Right lobe of liver (tissue), 6 donors: ENCODE data around the gene COQ8B. TPM values are rescaled to one million over a fixed set of nuclear protein-coding genes. Genes with fewer than 3 reads are reported as not detected.

Source experiments
- ATAC-seq, 4 donors: fragments of 200-7000 bp; cut with Tn5 transposase; one replicate each; pipeline ENCODE4 v1.9.1; 2020; ENCODE audit warnings: mild to moderate bottlenecking in 4 of 4, moderate library complexity in 4 of 4
- DNase-seq, 3 donors: peaks; one replicate each; pipeline ENCODE4 v3.0.0-alpha.2; 2020
- H3K27ac ChIP-seq, 3 donors: fragments of 200-600 bp; one replicate each; pipeline ENCODE4 v1.8.0; 2022
- H3K27me3 ChIP-seq, 2 donors: fragments of 200-600 bp; one replicate each; pipeline ENCODE4 v1.8.0; 2022
- H3K36me3 ChIP-seq, 4 donors: fragments of 200-600 bp; sonication (generic) in 1 of 4; one replicate each; pipeline versions ENCODE4 v1.5.1 to v1.8.0; 2017 to 2022; ENCODE audit warnings: control low read depth in 1 of 4
- H3K4me1 ChIP-seq, 4 donors: fragments of 200-600 bp; sonication (generic) in 1 of 4; one replicate each; pipeline versions ENCODE4 v1.5.1 to v1.8.0; 2017 to 2022; ENCODE audit warnings: control low read depth in 1 of 4
- H3K4me3 ChIP-seq, 3 donors: fragments of 200-600 bp; one replicate each; pipeline ENCODE4 v1.8.0; 2022
- H3K9me3 ChIP-seq, 4 donors: fragments of 200-600 bp; sonication (generic) in 1 of 4; one replicate each; pipeline versions ENCODE4 v1.5.1 to v1.8.0; 2017 to 2022; ENCODE audit warnings: control low read depth in 1 of 4
- POLR2A ChIP-seq: fragments of 450-650 bp; IDR thresholded peaks from one replicate; pipeline ENCODE4 v1.6.1; 2017; ENCODE audit warnings: antibody characterized with exemption, mild to moderate bottlenecking
- WGBS: methylation state at CpG from one replicate; pipeline ENCODE4 v1.1.6; 2018; ENCODE audit warnings: low coverage, low lambda C conversion rate; ENCODE audit not compliant: insufficient coverage; ENCODE audit errors: missing lambda C conversion rate; 5-methylcytosine and 5-hydroxymethylcytosine counted together
- intact Hi-C, 2 donors: fragments of 100-400 bp; cut with DNase I; formaldehyde crosslinking; loops; one replicate each; pipeline versions ENCODE4 v1.11.2 to v1.14.1; 2022
- total RNA-seq, 6 experiments: library from RNA; depleted of rRNA in 2 of 6; stranded (reverse); fragments of >200 nt in 2 of 6; fragmentation: NEBNext Ultra II Directional in 3 of 6; extraction: Animal tissue kit (Norgen Biotek cat#: 25700) in 3 of 6; gene quantifications; one replicate each; pipeline versions ENCODE4 v1.1.0 to v1.2.4, GENCODE V29; 2016 to 2023
- TF ChIP-seq, protein P1 (sequence below), 4 donors: fragments of 200-600 bp in 3 of 4; fragments of 450-650 bp in 1 of 4; IDR thresholded peaks; one replicate each; pipeline versions ENCODE4 v1.5.1 to v1.8.0; 2016 to 2022; ENCODE audit warnings: antibody characterized with exemption in 4 of 4, mild to moderate bottlenecking in 2 of 4
- donor health status: DM: no; HTN: yes; CAD: no.
- donor health status: DM: no; HTN: no; CAD: no.
- donor health status: DM: no; HTN: no; CAD: no.
- donor health status: DM: no; HTN: yes; CAD: no.
- donor health status: DM: no; HTN: yes; CAD: no.

The COQ8B gene
- total RNA-seq, 6 experiments from 2014 or later = 15.1 to 30.6 (median 25.6) TPM

- WGBS = 60% methylated on average over 1 of the region's 14 CpGs
- Histone ChIP-seq H3K36me3 (peaks cover 0 to 33% (median 2%) of the 10 kb centered on the region in 4 donors), H3K27ac (no peak overlapping the region), H3K4me1 (peaks cover 0 to 4% (median under 1%) of the 10 kb centered on the region in 4 donors), H3K4me3 (no peak overlapping the region), H3K9me3 (no peaks in the 10 kb centered on the region), H3K27me3 (no peaks in the 10 kb centered on the region)
- TF ChIP-seq, protein P1, sequence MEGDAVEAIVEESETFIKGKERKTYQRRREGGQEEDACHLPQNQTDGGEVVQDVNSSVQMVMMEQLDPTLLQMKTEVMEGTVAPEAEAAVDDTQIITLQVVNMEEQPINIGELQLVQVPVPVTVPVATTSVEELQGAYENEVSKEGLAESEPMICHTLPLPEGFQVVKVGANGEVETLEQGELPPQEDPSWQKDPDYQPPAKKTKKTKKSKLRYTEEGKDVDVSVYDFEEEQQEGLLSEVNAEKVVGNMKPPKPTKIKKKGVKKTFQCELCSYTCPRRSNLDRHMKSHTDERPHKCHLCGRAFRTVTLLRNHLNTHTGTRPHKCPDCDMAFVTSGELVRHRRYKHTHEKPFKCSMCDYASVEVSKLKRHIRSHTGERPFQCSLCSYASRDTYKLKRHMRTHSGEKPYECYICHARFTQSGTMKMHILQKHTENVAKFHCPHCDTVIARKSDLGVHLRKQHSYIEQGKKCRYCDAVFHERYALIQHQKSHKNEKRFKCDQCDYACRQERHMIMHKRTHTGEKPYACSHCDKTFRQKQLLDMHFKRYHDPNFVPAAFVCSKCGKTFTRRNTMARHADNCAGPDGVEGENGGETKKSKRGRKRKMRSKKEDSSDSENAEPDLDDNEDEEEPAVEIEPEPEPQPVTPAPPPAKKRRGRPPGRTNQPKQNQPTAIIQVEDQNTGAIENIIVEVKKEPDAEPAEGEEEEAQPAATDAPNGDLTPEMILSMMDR (IDR thresholded peaks at IDR 0.05) = no peak
- no peak for TF ChIP-seq POLR2A
- ATAC-seq (no peak), DNase-seq (no peak)
- intact Hi-C loops = loop anchor here in 1 of 2 donors (10.0 kb wide), 2 partner anchors 137 to 477 kb away; no protein-coding TSS in a partner anchor
Observed at GRCh38 chr19:40667602-40668001, 49.1 kb downstream of the COQ8B start.

DNA sequence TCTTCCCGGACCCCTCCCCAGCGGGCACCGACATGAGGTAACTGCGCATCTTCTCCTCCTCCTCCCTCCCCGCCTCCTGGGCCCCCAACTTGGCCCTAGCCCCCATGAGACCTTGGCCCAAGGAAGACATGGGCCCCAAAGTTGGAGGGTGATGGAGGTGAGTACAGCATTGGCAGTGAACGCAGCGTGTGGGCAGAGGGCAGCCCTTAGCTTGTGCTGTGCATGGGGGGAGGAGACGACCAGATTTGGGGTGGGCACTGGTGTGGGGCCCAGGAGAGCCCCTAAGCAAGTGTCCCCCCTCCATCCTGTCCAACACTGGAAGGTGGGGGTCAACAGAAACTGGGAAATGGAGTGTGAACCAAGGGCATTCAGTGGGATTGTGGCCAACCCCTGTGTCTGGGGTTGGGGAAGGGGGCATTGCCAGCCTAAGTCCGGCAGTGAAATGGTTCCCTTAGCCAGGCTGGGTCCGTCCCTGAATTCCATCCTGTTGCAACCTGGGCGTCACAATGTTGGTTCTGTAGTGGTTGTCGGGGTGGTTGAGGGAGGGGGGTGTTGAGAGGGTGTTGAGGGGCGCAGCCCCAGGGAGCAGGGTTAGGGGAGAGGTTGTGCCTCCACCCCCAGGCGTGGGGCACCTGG is 49.8 kb downstream of the COQ8B start:
- Histone ChIP-seq H3K36me3 (peaks cover 0 to 26% (median 2%) of the 10 kb centered on the region in 4 donors), H3K27ac (no peak overlapping the region), H3K9me3 (no peaks in the 10 kb centered on the region), H3K4me1 (peaks cover 0 to 4% (median 1%) of the 10 kb centered on the region in 4 donors), H3K4me3 (no peak overlapping the region), H3K27me3 (no peaks in the 10 kb centered on the region)
- DNase-seq (no peak), ATAC-seq (no peak)
- intact Hi-C loops = loop anchor here in 1 of 2 donors (10.0 kb wide), 2 partner anchors 138 to 478 kb away; no protein-coding TSS in a partner anchor
- no peak for TF ChIP-seq POLR2A
- TF ChIP-seq, protein P1 (IDR thresholded peaks at IDR 0.05) = no peak
- WGBS = 84% methylated on average over 10 of the region's 14 CpGs

- Histone ChIP-seq H3K27me3 (no peaks in the 10 kb centered on the region), H3K27ac (peak overlapping the region in 1 of 3 donors; percentile 31), H3K4me1 (peaks cover 0 to 4% (median 1%) of the 10 kb centered on the region in 4 donors), H3K9me3 (no peaks in the 10 kb centered on the region), H3K4me3 (peak overlapping the region; percentile 60 to 81 (median 81)), H3K36me3 (peaks cover 0 to 4% (median 0%) of the 10 kb centered on the region in 4 donors)
- 40% methylated on average over 14 of the region's 24 CpGs for WGBS
- TF ChIP-seq POLR2A = no peak
- TF ChIP-seq, protein P1 (IDR thresholded peaks at IDR 0.05) = no peak
- DNase-seq = no peak
- intact Hi-C loops = loop anchor here in 1 of 2 donors (10.0 kb wide), 2 partner anchors 141 to 481 kb away; no protein-coding TSS in a partner anchor
- peak in 1 of 4 donors; percentile 18 for ATAC-seq
Observed at GRCh38 chr19:40663695-40664692, 52.7 kb downstream of the COQ8B start.

DNA sequence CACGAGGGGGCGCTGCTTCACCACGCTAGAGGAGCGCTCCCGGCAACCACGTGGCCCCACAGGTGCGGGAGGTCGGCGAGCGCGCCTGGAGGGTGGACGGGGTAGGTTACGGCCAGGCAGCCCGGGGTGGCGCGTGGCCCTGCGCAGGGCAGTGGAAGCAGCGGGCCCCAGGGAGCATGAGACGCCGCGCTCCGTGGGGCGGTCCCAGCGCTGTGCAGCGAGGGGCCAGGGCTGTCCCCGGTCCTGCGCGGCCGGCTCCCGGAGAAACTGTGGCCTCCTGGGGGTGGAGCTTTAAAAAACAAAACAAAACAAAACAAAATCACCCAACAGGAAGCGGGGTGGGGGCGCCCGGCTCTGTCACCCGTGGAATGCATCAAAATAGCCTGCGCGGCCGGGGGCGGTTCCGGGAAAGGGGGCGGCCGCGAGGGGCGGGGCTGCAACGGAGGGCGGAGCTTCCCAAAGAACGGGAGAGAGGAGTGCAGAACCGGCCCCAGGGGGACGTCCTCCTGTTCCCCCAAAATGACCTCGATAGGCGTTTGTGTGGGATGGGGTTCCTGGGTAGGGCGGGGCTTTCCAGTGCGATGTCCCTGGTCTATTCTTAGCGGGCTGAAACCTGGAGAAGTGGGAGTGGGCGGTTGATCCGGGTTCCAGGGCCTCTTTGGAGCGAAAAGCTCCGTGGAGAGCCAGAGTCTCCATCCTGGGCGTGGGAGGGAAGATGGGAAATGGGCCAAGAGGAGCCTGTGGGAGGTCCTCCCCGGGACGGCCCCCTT is 53.6 kb downstream of the COQ8B start:
- WGBS = under 1% methylated on average over 44 of the region's 60 CpGs
- Histone ChIP-seq H3K4me3 (peak overlapping the region; percentile 60 to 81 (median 81)), H3K36me3 (peaks cover 0 to 2% (median 0%) of the 10 kb centered on the region in 4 donors), H3K9me3 (no peaks in the 10 kb centered on the region), H3K27ac (peak overlapping the region; percentile 35 to 64 (median 52)), H3K27me3 (no peaks in the 10 kb centered on the region), H3K4me1 (peaks cover 0 to 4% (median 1%) of the 10 kb centered on the region in 4 donors)
- TF ChIP-seq POLR2A = peak; percentile 14
- TF ChIP-seq, protein P1 (IDR thresholded peaks at IDR 0.05) = peak; percentile 97 to 99 (median 98)
- intact Hi-C loops = loop anchor here in 1 of 2 donors (10.0 kb wide), 2 partner anchors 142 to 482 kb away; no protein-coding TSS in a partner anchor
- peak; percentile 85 to 96 (median 91) for ATAC-seq
- peak; percentile 91 to 94 (median 91) for DNase-seq
